ENCODE results near the gene ALK.

ALK gene

DNA sequence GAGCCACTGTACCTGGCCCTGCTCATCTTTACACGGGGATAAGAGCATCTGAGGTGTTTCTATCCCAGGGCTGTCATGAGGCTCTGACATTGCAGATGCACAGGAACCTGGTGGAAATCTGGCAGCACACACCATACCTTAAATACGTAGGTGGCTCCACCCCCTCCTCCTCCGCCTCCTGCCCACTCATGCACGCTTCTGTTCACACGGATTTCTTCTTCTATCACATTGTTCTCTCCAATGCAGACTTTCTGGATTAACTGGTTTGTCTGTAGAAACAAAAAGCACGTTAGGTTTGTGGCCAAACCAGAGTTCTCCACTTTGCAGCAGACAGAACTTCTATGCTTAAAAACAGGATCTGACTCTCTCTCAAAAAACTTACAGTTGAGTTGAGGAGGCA, 688.0 kb downstream of the ALK start:
- no peak for TF ChIP-seq CTCF (conservative IDR thresholded peaks at IDR 0.05; ENCODE audit: low read depth, low read length)
- H4K20me1 ChIP-seq (ENCODE audit: insufficient read depth): no peaks in the 10 kb centered on the region
- no peaks in the 10 kb centered on the region for H3K4me1 ChIP-seq (ENCODE audit: low read depth, poor library complexity, severe bottlenecking)
- H3K36me3 ChIP-seq (ENCODE audit: insufficient read depth): no peaks in the 10 kb centered on the region
- no peaks in the 10 kb centered on the region for H3K79me2 ChIP-seq (ENCODE audit: insufficient read depth, low read depth)
- no peak overlapping the region for H3K9ac ChIP-seq
- no peaks in the 10 kb centered on the region for H3K27me3 ChIP-seq (ENCODE audit: insufficient read depth, low read depth)
- no peak overlapping the region for H3K27ac ChIP-seq
- no peak overlapping the region for H2AFZ ChIP-seq (ENCODE audit: low read depth)
- H3K4me2 ChIP-seq: no peak overlapping the region
- H3K4me3 ChIP-seq (IDR thresholded peaks at IDR 0.05; ENCODE audit: insufficient read depth, low read depth, low read length): no peak overlapping the region

DNA sequence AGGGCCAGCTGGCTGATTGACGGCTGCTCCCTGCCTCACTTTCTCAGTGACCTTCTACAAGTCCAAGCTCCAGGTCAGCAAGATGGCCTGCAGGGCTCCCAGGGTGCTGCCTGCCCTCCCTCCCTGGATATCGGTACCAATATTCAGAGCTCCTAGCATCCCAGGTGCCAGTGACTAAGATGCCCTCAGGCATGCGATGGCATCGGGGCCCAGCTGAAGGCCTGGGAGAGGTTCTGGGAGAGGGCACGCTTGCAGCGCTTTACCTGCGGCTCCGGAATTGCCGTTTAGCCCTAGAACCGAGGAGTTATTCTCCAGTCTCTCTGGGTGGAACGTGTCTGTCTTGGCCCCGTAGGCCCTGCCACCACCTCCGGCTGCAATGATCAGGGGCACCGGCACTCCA, 689.3 kb downstream of the ALK start:
- no peaks in the 10 kb centered on the region for H3K4me1 ChIP-seq (ENCODE audit: low read depth, poor library complexity, severe bottlenecking)
- H3K9ac ChIP-seq: no peak overlapping the region
- H3K27ac ChIP-seq: no peak overlapping the region
- no peaks in the 10 kb centered on the region for H3K79me2 ChIP-seq (ENCODE audit: insufficient read depth, low read depth)
- no peak for TF ChIP-seq CTCF (conservative IDR thresholded peaks at IDR 0.05; ENCODE audit: low read depth, low read length)
- H3K4me3 ChIP-seq (IDR thresholded peaks at IDR 0.05; ENCODE audit: insufficient read depth, low read depth, low read length): no peak overlapping the region
- H4K20me1 ChIP-seq (ENCODE audit: insufficient read depth): no peaks in the 10 kb centered on the region
- H3K27me3 ChIP-seq (ENCODE audit: insufficient read depth, low read depth): no peaks in the 10 kb centered on the region
- no peak overlapping the region for H2AFZ ChIP-seq (ENCODE audit: low read depth)
- H3K36me3 ChIP-seq (ENCODE audit: insufficient read depth): no peaks in the 10 kb centered on the region
- no peak overlapping the region for H3K4me2 ChIP-seq

DNA sequence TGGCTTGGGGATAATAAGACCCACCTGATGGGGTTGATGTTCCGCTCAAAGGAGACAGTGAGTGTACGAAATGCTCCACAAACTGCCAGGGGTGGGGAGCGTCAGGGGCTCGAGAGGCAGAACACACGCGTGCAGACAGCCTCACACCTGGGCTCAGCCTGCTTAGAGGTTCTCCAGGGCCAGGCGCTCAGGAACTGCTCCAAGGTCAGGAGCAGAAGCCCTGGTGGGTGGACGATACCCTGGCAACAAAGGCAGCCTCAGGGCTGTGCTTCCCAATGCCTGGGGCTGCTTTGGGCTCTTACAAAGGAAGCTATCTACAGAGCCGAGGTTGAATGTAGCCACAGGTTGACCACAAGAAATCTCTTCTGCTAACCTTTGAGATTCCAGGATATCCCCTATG, 691.7 kb downstream of the ALK start:
- TF ChIP-seq CTCF (conservative IDR thresholded peaks at IDR 0.05; ENCODE audit: low read depth, low read length): no peak
- Histone ChIP-seq H2AFZ (ENCODE audit: low read depth) (no peak overlapping the region), H3K9ac (no peak overlapping the region), H3K4me2 (no peak overlapping the region), H3K79me2 (ENCODE audit: insufficient read depth, low read depth) (no peaks in the 10 kb centered on the region), H3K4me1 (ENCODE audit: low read depth, poor library complexity, severe bottlenecking) (no peaks in the 10 kb centered on the region), H3K27me3 (ENCODE audit: insufficient read depth, low read depth) (no peaks in the 10 kb centered on the region), H4K20me1 (ENCODE audit: insufficient read depth) (no peaks in the 10 kb centered on the region), H3K27ac (no peak overlapping the region), H3K4me3 (IDR thresholded peaks at IDR 0.05; ENCODE audit: insufficient read depth, low read depth, low read length) (no peak overlapping the region), H3K36me3 (ENCODE audit: insufficient read depth) (no peaks in the 10 kb centered on the region)

- no peak for TF ChIP-seq CTCF (conservative IDR thresholded peaks at IDR 0.05; ENCODE audit: low read depth, low read length)
- Histone ChIP-seq H3K27me3 (ENCODE audit: insufficient read depth, low read depth) (no peaks in the 10 kb centered on the region), H3K4me1 (ENCODE audit: low read depth, poor library complexity, severe bottlenecking) (no peaks in the 10 kb centered on the region), H3K4me3 (IDR thresholded peaks at IDR 0.05; ENCODE audit: insufficient read depth, low read depth, low read length) (no peak overlapping the region), H2AFZ (ENCODE audit: low read depth) (no peak overlapping the region), H3K27ac (no peak overlapping the region), H3K79me2 (ENCODE audit: insufficient read depth, low read depth) (no peaks in the 10 kb centered on the region), H4K20me1 (ENCODE audit: insufficient read depth) (no peaks in the 10 kb centered on the region), H3K4me2 (no peak overlapping the region), H3K36me3 (ENCODE audit: insufficient read depth) (no peaks in the 10 kb centered on the region), H3K9ac (no peak overlapping the region)
These were observed 692.4 kb downstream of the ALK start for GRCh38 chr2:29228947-29229346.
